Measurements from ENCODE around the gene ZFYVE16.
A peak's percentile ranks its signal among the peaks of the same experiment; 100 is the strongest.
"Not testable (repeated sequence)": the region's sequence is repeated elsewhere in the genome, so short reads cannot be mapped to it uniquely, and the experiment has no call there.

ZFYVE16 gene

GRCh38 chr5:80491296-80491695, 83.4 kb downstream of the ZFYVE16 start:
- DNase-seq, result no peak

- DNase-seq, result no peak
These were observed 84.9 kb downstream of the ZFYVE16 start for GRCh38 chr5:80492741-80493140.

GRCh38 chr5:80493443-80493842, 85.6 kb downstream of the ZFYVE16 start:
- not testable (repeated sequence) for DNase-seq

GRCh38 chr5:80495891-80496290, 88.0 kb downstream of the ZFYVE16 start:
- no peak for DNase-seq

- no peak for DNase-seq
These were observed 94.9 kb downstream of the ZFYVE16 start for GRCh38 chr5:80502800-80503199.

GRCh38 chr5:80503641-80504040, 95.8 kb downstream of the ZFYVE16 start:
- DNase-seq, result peak in 1 of 2 donors; percentile 10

- no peak for DNase-seq
These were observed 97.0 kb downstream of the ZFYVE16 start for GRCh38 chr5:80504833-80505232.

- no peak for DNase-seq
These were observed 99.8 kb downstream of the ZFYVE16 start for GRCh38 chr5:80507663-80508062.

- no peak for DNase-seq
These were observed 101.0 kb downstream of the ZFYVE16 start for GRCh38 chr5:80508844-80509243.

- DNase-seq, result no peak
These were observed 101.5 kb downstream of the ZFYVE16 start for GRCh38 chr5:80509362-80509761.

- DNase-seq, result no peak
These were observed 109.0 kb downstream of the ZFYVE16 start for GRCh38 chr5:80516826-80517225.
